Body of pancreas (tissue), 4 donors: ENCODE measurements around the gene EML5.

Source experiments
- CTCF ChIP-seq, 7 experiments: fragments of 450-650 bp in 4 of 7; fragments of 200-600 bp in 3 of 7; sonication (generic) in 3 of 7; IDR thresholded peaks; one replicate each; pipeline ENCODE4 v1.5.1; 2016 to 2019; ENCODE audit warnings: antibody characterized with exemption in 7 of 7
- POLR2A ChIP-seq, 3 donors: fragments of 450-650 bp; IDR thresholded peaks; one replicate each; pipeline ENCODE4 v1.6.1; 2016; ENCODE audit warnings: antibody characterized with exemption in 3 of 3, mild to moderate bottlenecking in 2 of 3

GRCh38 chr14:88825503-88825902, 32.8 kb upstream of the EML5 start:
- TF ChIP-seq CTCF (IDR thresholded peaks at IDR 0.05) (no peak), POLR2A (IDR thresholded peaks at IDR 0.05) (peak in 1 of 3 donors; percentile 34)
